ENCODE measurements around the gene NUCKS1.

DNA sequence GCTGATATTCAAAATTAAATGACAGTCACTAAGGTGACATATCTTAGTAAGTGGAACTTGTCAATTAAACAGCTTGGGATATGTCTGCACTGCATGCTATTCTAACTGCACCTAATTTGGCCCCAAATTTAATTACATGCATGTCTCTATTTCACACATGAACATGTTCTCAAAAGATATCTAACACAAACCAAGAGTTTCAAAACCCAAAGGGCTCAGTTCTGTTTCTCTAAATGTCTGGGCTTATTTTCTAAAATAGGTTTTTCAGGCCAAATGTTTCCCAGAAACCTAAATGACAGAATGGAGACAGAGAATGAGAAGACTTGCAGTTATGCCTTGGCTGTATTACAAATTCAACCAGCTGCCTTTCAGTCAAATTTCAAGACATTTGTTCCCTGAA is 14.0 kb upstream of the NUCKS1 start:
- TF ChIP-seq, protein P1, sequence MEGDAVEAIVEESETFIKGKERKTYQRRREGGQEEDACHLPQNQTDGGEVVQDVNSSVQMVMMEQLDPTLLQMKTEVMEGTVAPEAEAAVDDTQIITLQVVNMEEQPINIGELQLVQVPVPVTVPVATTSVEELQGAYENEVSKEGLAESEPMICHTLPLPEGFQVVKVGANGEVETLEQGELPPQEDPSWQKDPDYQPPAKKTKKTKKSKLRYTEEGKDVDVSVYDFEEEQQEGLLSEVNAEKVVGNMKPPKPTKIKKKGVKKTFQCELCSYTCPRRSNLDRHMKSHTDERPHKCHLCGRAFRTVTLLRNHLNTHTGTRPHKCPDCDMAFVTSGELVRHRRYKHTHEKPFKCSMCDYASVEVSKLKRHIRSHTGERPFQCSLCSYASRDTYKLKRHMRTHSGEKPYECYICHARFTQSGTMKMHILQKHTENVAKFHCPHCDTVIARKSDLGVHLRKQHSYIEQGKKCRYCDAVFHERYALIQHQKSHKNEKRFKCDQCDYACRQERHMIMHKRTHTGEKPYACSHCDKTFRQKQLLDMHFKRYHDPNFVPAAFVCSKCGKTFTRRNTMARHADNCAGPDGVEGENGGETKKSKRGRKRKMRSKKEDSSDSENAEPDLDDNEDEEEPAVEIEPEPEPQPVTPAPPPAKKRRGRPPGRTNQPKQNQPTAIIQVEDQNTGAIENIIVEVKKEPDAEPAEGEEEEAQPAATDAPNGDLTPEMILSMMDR (conservative IDR thresholded peaks at IDR 0.05): no peak
- no peak for TF ChIP-seq EZH2 (IDR thresholded peaks at IDR 0.05; ENCODE audit: low read depth)

Measured in PC-9 (cell line).